ENCODE results near the gene MAS1L.
"Not testable (repeated sequence)": the region's sequence is repeated elsewhere in the genome, so short reads cannot be mapped to it uniquely, and the experiment has no call there.

Gene MAS1L

DNA sequence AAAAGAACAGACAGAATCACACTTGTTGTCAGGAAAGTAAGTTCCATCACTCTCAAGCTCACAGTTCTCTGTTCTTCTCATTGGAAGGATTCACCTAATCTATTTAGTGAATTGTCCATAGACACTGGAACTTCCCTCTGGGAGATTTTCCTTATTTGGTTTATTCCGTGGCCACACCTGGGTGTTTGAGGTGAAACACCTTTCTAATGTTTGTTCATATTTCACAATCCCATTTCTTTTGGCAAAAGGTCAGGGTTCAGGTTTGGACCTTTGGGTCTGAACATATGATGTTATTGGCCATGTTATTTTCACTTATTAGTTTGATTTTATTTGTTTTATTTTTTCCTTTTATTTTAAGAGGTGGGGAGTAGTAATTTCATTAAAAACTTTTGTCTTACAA, 4.0 kb downstream of the MAS1L start:
- no peak for DNase-seq (ENCODE audit: low read depth)

DNA sequence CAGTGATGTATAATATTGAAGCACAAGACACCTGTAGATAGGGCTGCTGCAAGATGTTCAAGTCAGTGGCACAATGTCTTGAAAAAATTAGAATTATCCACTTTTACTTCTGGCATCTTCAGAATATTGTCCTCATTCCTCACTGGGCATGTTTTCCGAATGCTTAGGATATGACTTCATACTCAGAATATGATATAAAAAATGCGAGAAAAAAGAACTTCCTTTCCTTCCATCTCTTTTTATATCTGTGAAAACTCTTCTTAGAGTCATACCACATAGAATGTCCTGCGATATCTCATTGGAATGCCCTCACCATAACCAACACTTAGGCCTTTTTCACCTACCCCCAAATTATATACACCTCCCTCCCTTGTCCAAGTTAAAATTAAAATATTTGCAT, 4.6 kb downstream of the MAS1L start:
- peak; percentile 30 for DNase-seq (ENCODE audit: low read depth)

DNA sequence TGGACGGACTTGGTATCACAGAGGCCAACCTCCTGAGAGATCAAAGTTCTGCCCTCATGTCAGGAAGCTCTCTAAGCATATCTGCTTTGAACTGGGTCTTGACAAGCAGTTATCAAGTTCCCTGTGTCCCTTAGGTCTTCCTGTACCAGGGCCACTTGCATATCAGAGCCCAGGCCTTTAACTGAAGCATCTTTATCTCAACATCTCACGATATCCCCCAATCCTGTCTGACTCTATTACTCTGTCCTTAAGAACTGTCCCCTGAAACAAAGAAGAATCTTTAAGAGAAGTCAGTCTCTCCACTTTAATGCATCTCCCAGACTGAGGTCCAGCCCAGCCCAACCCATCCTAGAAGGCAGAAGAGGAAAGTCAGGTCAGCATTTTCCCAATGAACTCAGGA, 8.2 kb downstream of the MAS1L start:
- no peak for DNase-seq (ENCODE audit: low read depth)

DNA sequence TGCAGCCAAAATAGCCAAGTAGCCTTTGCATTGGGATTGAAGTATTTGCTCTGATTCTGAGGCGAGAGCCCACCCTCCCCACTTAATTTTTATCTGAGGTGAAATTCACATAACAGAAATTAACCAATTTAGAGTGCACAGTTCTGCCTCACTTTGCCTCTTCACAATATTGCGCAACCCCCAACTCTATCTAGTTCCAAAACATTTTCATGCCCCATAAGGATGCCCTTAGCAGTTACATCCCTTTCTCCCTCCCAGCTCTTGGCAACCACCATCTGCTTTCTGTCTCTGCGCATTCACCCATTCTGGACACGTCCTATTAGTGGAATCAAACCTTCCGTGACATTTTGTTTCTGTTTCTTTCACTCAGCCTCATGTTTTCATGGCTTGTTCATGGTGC, 9.0 kb downstream of the MAS1L start:
- DNase-seq (ENCODE audit: low read depth) = no peak

DNA sequence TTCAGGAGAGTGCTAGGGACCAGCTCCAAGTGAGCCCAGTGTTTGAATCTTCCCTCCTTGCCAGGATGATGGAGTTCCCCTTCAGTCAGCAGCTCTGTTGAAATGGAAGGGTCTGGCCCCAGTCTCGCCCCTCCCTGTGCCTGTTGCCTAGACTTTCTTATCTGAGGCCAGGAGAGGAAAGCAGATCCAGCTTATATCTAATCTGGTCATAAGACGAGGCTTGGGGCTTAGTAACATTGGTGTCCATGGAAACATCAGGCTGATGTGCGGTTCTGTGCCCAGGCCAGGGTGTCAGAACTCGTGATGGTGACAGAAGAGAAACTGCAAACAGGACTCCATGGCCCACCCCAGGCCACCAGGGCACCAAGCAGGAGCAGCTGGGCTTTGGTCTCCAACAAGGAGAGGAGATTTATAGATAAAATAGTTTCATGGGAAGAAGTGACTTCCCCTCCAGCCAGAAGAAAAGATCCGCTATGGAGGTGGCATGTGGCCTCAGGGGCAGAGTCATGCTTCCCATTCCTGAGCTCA, 9.8 kb downstream of the MAS1L start:
- no peak for DNase-seq (ENCODE audit: low read depth)

DNA sequence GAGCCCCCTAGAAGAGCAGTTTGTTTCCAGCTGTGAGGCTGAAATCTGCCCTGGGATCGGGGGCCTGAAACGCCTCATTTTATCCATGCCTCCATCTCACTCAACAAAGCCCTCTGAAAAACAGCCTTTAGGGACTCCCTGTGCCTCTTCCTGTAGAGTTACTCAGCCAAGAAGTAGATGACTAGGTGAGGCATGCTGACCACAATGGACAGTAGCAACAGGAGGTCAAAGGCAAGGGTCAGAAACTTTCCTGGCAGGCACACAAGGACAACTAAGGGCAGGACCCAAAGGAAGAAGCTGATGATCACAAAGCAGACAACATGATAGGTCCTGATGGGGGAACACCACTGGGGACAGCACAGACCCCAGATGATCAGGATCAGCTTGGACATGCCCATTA, 12.8 kb downstream of the MAS1L start:
- no peak for DNase-seq (ENCODE audit: low read depth)

DNA sequence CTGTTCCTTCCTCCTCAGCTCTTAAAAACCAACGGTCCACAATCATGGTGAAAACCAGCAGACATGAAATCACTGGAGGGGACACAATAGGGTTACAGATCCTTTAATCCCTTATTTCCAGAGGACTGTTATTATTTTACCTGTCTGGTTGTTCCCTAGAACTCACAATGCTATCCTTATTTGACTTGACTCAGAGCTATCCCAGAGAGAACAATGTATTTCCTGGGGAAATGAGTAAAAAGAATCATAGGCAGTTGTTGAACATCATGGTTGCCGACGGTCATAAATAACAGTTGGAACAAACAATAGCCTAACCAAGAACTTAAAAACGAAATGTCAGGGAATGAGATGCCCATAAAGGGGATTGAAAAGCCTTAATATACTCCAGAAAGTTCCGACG, 21.5 kb downstream of the MAS1L start:
- no peak for DNase-seq (ENCODE audit: low read depth)

DNA sequence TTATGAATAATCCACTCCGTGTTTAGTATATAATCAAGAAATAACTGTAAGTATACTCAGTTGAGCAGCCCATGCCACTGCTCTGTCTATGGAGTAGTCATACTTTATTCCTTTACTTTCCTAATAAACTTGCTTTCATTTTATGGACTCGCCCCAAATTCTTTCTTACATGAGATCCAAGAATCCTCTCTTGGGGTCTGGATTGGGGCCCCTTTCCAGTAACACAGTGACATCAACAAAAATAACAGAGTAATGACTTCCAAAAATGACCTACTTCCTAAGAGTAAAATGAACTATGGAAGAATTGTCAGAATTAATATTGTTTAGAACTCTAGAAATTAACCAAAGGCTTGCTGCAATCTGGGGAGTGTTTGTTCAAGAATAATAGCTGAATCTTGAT, 22.0 kb downstream of the MAS1L start:
- no peak for DNase-seq (ENCODE audit: low read depth)

DNA sequence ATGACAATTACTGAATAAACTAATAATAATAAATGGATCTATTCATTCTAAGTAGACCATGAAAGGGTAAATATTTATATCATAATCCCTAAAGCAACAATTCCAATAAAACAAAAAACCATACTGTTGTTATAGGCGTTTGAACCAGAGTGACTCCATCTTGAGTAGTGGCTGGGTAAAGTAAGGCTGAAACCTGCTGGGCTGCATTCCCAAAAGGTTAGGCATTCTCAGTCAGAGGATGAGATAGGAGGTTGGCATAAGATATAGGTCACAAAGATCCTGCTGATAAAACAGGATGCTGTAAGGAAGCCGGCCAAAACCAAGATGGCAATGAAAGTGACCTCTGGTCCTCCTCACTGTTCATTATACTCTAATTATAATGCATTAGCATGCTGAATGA, 22.5 kb downstream of the MAS1L start:
- no peak for DNase-seq (ENCODE audit: low read depth)

DNA sequence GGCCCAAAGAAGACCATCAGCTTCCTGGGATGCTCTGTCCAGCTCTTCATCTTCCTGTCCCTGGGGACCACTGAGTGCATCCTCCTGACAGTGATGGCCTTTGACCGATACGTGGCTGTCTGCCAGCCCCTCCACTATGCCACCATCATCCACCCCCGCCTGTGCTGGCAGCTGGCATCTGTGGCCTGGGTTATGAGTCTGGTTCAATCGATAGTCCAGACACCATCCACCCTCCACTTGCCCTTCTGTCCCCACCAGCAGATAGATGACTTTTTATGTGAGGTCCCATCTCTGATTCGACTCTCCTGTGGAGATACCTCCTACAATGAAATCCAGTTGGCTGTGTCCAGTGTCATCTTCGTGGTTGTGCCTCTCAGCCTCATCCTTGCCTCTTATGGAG, 25.7 kb downstream of the MAS1L start:
- no peak for DNase-seq (ENCODE audit: low read depth)

DNA sequence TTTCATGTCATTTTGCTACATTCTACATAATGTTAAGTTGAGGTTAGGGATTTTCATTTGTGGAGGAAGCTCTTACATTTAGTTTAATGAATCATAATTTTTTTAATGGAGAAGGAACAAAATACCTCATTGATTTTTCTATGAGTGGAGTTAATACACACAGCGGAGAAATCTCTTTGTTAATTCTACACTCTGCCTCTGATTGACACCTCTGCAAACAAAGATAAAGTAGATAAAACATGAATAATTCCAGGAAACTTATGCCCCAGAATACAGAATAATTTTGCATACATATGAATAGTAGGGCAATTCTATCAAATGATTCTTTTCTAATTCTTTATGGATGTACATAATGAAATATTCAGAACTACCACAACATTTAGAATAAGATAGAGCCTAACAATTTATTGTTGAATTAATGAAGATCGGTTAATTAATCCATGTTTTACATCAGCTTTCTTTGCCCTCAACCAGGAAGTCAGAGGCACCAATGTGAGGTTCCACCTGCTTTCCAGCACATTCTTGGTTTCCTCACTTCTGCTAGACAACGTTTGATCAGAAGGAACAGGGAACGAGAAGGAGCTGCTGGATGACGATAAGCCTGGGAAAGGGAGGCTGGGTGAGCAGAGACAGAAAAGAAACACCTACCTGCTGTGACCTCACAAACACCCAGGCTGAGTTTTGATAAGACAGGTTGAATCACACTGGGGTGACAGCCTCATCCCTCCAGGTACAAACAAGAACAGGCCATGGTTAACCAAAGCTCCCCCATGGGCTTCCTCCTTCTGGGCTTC, 26.5 kb downstream of the MAS1L start:
- no peak for DNase-seq (ENCODE audit: low read depth)

DNA sequence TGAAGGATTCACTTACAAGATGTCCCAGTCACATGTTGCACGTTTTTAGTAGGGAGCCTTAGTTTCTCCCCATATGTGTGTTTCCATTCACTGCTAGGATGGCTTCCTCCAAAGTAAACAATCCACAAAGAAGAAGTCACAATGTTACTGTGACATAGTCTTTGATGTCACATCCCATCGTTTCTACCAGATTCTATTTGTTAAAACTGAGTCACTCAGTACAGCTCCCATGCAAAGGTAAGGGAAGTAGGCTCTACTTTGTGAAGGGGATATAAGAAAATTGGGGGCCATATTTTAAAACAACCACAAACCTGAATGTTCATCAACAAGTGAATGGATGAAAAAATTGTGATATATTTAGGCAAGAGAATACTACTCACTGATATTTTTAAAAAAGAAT, 30.8 kb downstream of the MAS1L start, which contains the start of the genes OR11A1 and OR2H1:
OR11A1 (minus strand) TSS at position 101 of the 400 bp plus-strand sequence. CDS start 29,430 bp downstream, outside the sequence.
OR2H1 (plus strand) TSS at position 185 of the 400 bp plus-strand sequence. CDS start 4,615 bp downstream, outside the sequence.
- DNase-seq (ENCODE audit: low read depth) = no peak

DNA sequence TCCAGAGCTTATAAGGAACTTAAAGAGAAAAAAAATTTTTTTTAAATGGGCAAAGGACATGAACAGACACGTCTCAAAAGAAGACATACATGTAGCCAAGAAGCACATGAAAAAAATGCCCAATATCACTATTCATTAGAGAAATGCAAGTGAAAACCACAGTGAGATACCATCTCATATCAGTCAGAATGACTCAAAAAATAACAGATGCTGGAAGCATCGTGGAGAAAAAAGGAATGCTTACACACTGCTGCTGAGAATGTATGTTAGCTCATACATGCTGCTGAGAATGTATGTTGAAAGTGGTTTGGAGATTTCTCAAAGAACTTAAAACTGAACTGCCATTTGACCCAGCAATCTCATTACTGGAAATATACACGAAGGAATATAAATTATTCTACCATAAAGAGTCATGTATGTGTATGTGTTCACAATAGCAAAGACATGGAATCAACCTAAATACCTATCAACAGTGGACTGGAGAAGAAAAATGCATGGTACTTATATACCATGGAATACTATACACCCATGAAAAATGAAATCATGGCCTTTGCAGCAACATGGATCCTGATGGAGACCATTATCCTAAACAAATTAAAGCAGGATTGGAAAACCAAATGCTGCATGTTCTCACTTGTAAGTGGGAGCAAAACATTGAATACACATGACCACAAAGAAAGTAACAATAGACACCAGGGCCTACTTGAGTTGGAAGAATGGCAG, 36.1 kb downstream of the MAS1L start:
- DNase-seq (ENCODE audit: low read depth) = peak; percentile 84

DNA sequence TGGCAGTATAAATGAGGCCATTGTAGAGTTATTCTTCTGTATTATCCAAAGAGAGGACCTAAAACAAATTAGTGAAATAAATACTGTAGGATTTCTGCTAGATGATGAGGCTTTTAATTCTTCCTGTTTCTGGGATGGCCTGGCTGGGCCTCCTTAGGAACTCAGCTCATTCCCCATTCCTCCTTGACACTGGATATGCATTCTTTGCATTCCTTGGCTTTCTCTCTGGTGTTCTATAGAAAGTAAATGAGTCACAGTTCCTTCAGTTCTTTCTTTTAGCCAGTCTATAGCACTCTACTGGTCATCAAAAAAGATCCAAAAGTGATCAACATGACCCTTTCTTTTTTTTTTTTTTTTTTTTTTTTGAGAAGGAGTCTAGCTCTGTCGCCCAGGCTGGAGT, 40.1 kb downstream of the MAS1L start:
- DNase-seq (ENCODE audit: low read depth) = peak; percentile 82

DNA sequence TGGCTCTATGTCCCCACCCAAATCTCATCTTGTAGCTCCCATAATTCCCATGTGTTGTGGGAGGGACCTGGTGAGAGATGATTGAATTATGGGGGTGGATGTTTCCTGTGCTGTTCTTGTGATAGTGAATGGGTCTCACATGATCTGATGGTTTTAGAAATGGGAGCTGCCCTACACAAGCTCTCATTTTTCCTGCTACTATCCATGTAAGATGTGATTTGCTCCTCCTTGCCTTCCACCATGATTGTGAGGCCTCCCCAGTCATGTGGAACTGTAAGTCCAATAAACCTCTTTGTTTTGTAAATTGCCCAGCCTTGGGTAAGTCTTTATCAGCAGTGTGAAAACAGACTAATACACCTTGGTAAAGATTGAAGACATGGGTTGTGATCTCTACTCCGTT, 43.7 kb downstream of the MAS1L start:
- DNase-seq (ENCODE audit: low read depth) = not testable (repeated sequence)

DNA sequence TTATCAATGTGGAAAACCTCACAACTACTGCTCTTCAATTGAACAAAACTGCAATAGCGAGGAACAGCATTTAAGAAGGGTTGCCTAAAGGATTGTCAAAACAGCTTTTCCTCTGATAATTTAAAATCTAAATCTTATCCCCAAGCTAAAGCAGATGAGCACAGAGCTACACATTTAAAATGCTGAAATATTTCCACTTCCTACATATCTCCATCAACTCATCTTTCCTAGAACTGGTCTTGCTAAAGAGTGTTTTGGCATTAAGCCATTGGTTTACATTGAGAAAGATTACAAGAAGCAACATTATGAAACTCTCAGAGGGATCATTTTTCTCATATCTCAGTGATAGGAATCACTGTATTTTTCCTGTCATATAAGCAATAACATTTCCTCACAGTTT, 45.0 kb downstream of the MAS1L start:
- DNase-seq (ENCODE audit: low read depth) = no peak

DNA sequence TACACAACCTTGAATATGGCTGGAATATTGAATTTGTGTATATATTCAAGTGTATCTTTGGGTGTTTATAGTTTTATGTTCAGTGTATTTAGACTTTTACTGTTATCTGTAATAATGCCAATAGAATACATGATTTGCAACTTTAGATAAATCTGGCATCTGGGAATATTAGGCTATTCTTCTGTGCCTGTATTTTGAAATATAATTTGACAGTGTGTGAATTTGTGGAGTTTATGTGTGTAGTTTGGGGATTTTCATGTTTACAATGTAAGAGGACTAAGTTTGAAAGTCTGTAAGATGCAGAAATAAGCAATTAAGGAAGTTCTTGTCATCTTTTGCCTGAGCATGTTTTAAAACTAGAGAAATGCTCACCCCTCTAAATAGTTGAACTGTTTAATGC, 48.8 kb downstream of the MAS1L start, which contains the start of gene OR10C1:
OR10C1 (plus strand) TSS at position 301 of the 400 bp plus-strand sequence. CDS start 710 bp downstream, outside the sequence.
- DNase-seq (ENCODE audit: low read depth) = no peak

DNA sequence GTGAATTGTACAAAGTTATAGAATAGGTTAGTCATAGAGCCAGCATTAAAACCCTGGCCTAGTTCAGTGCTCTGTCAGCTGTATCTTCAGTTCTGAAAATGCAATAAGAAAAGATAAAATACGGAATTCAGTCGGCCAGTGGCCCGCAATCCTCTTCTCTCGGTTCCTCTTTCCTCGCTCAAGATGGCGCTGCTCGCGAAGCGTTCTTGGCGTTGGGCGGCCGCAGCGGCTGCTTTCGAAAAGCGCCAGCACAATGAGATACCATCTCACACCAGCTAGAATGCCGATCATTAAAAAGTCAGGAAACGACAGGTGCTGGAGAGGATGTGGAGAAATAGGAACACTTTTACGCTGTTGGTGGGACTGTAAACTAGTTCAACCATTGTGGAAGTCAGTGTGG, 51.0 kb downstream of the MAS1L start:
- DNase-seq (ENCODE audit: low read depth) = not testable (repeated sequence)

Data from HS-5 (cell line).